ENCODE data around the gene GNA15. TPM values are rescaled to one million over a fixed set of nuclear protein-coding genes. Genes with fewer than 3 reads are reported as not detected.

GNA15 gene
- total and polyA plus RNA-seq, 2 experiments from 2014 or later = 0.29 to 1.5 TPM

GRCh38 chr19:3196064-3196932 is 60.5 kb downstream of the GNA15 start:
- no peaks in the 10 kb centered on the region for H3K4me1 ChIP-seq (ENCODE audit: insufficient read depth)
- no peaks in the 10 kb centered on the region for H3K27me3 ChIP-seq
- 96% methylated on average over 31 of the region's 42 CpGs for WGBS (ENCODE audit: low lambda C conversion rate, missing lambda C conversion rate)
- TF ChIP-seq EZH2phosphoT487 (IDR thresholded peaks at IDR 0.05; ENCODE audit: low read depth, severe bottlenecking, unreplicated experiment) (no peak), EZH2 (IDR thresholded peaks at IDR 0.05; ENCODE audit: borderline replicate concordance) (no peak)
- TF ChIP-seq, protein P1, sequence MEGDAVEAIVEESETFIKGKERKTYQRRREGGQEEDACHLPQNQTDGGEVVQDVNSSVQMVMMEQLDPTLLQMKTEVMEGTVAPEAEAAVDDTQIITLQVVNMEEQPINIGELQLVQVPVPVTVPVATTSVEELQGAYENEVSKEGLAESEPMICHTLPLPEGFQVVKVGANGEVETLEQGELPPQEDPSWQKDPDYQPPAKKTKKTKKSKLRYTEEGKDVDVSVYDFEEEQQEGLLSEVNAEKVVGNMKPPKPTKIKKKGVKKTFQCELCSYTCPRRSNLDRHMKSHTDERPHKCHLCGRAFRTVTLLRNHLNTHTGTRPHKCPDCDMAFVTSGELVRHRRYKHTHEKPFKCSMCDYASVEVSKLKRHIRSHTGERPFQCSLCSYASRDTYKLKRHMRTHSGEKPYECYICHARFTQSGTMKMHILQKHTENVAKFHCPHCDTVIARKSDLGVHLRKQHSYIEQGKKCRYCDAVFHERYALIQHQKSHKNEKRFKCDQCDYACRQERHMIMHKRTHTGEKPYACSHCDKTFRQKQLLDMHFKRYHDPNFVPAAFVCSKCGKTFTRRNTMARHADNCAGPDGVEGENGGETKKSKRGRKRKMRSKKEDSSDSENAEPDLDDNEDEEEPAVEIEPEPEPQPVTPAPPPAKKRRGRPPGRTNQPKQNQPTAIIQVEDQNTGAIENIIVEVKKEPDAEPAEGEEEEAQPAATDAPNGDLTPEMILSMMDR (IDR thresholded peaks at IDR 0.05; ENCODE audit: poor library complexity) = no peak
- no peaks in the 10 kb centered on the region for H3K9me3 ChIP-seq (ENCODE audit: low read depth)
- peaks cover 7% of the 10 kb centered on the region for H3K79me2 ChIP-seq
- no peak overlapping the region for H2AFZ ChIP-seq
- no peak overlapping the region for H3K4me3 ChIP-seq
- no peak for DNase-seq (ENCODE audit: low spot score)
- no peaks in the 10 kb centered on the region for H3K36me3 ChIP-seq (replicated peaks; ENCODE audit: insufficient read depth, low read depth)
- H4K20me1 ChIP-seq (ENCODE audit: insufficient read depth, poor library complexity, severe bottlenecking) = no peaks in the 10 kb centered on the region
- no peak overlapping the region for H3K27ac ChIP-seq
- no peak overlapping the region for H3K4me2 ChIP-seq
- no peaks in the 10 kb centered on the region for H3K9me2 ChIP-seq (replicated peaks; ENCODE audit: insufficient read depth)

DNA sequence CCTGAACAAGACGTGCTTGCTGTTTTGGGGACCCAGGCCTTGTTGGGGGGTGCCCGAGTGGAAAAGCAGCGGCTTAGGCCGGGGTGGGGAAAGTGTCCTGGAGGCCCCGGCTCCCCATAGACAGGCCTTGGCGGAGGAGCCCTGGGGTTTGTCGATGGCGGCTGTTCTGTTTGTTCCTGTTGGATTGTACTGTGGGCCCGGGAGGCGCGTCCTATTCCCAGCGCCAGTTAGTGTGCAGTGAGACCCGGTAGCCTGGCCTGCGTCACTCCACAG is 61.0 kb downstream of the GNA15 start:
- H2AFZ ChIP-seq = no peak overlapping the region
- 98% methylated on average over 14 of the region's 14 CpGs for WGBS (ENCODE audit: low lambda C conversion rate, missing lambda C conversion rate)
- TF ChIP-seq EZH2phosphoT487 (IDR thresholded peaks at IDR 0.05; ENCODE audit: low read depth, severe bottlenecking, unreplicated experiment) = no peak
- TF ChIP-seq, protein P1 (IDR thresholded peaks at IDR 0.05; ENCODE audit: poor library complexity) = no peak
- no peak for TF ChIP-seq EZH2 (IDR thresholded peaks at IDR 0.05; ENCODE audit: borderline replicate concordance)
- no peaks in the 10 kb centered on the region for H4K20me1 ChIP-seq (ENCODE audit: insufficient read depth, poor library complexity, severe bottlenecking)
- no peaks in the 10 kb centered on the region for H3K4me1 ChIP-seq (ENCODE audit: insufficient read depth)
- H3K79me2 ChIP-seq = peaks cover 1% of the 10 kb centered on the region
- H3K27ac ChIP-seq = no peak overlapping the region
- H3K9me3 ChIP-seq (ENCODE audit: low read depth) = no peaks in the 10 kb centered on the region
- H3K36me3 ChIP-seq (replicated peaks; ENCODE audit: insufficient read depth, low read depth) = no peaks in the 10 kb centered on the region
- DNase-seq (ENCODE audit: low spot score) = no peak
- no peak overlapping the region for H3K4me2 ChIP-seq
- no peak overlapping the region for H3K4me3 ChIP-seq
- H3K27me3 ChIP-seq = no peaks in the 10 kb centered on the region
- H3K9me2 ChIP-seq (replicated peaks; ENCODE audit: insufficient read depth) = no peaks in the 10 kb centered on the region

- no peaks in the 10 kb centered on the region for H3K79me2 ChIP-seq
- H3K9me3 ChIP-seq (ENCODE audit: low read depth) = no peaks in the 10 kb centered on the region
- H3K4me2 ChIP-seq = no peak overlapping the region
- H3K9me2 ChIP-seq (replicated peaks; ENCODE audit: insufficient read depth) = no peaks in the 10 kb centered on the region
- no peaks in the 10 kb centered on the region for H3K27me3 ChIP-seq
- no peaks in the 10 kb centered on the region for H3K36me3 ChIP-seq (replicated peaks; ENCODE audit: insufficient read depth, low read depth)
- TF ChIP-seq EZH2 (IDR thresholded peaks at IDR 0.05; ENCODE audit: borderline replicate concordance) = no peak
- TF ChIP-seq, protein P1 (IDR thresholded peaks at IDR 0.05; ENCODE audit: poor library complexity) = no peak
- no peak for TF ChIP-seq EZH2phosphoT487 (IDR thresholded peaks at IDR 0.05; ENCODE audit: low read depth, severe bottlenecking, unreplicated experiment)
- no peak overlapping the region for H3K4me3 ChIP-seq
- 97% methylated on average over 35 of the region's 43 CpGs for WGBS (ENCODE audit: low lambda C conversion rate, missing lambda C conversion rate)
- no peaks in the 10 kb centered on the region for H3K4me1 ChIP-seq (ENCODE audit: insufficient read depth)
- no peak for DNase-seq (ENCODE audit: low spot score)
- no peak overlapping the region for H2AFZ ChIP-seq
- no peak overlapping the region for H3K27ac ChIP-seq
- H4K20me1 ChIP-seq (ENCODE audit: insufficient read depth, poor library complexity, severe bottlenecking) = no peaks in the 10 kb centered on the region
Measured at GRCh38 chr19:3198901-3199700, 63.3 kb downstream of the GNA15 start.
